ENCODE results near the gene CHD6.

Gene CHD6

GRCh38 chr20:41571006-41571405 lies 47.2 kb downstream of the CHD6 start:
- TF ChIP-seq, protein P1, sequence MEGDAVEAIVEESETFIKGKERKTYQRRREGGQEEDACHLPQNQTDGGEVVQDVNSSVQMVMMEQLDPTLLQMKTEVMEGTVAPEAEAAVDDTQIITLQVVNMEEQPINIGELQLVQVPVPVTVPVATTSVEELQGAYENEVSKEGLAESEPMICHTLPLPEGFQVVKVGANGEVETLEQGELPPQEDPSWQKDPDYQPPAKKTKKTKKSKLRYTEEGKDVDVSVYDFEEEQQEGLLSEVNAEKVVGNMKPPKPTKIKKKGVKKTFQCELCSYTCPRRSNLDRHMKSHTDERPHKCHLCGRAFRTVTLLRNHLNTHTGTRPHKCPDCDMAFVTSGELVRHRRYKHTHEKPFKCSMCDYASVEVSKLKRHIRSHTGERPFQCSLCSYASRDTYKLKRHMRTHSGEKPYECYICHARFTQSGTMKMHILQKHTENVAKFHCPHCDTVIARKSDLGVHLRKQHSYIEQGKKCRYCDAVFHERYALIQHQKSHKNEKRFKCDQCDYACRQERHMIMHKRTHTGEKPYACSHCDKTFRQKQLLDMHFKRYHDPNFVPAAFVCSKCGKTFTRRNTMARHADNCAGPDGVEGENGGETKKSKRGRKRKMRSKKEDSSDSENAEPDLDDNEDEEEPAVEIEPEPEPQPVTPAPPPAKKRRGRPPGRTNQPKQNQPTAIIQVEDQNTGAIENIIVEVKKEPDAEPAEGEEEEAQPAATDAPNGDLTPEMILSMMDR (IDR thresholded peaks at IDR 0.05; ENCODE audit: borderline replicate concordance, control extremely low read depth, extremely low read depth, insufficient read depth, missing control alignments) = no peak
- in situ Hi-C loops (cut with MboI; ENCODE audit: low sequenced_read_pairs, unreplicated experiment) = no loop called here
- DNase-seq (ENCODE audit: low spot score) = no peak

- TF ChIP-seq, protein P1 (IDR thresholded peaks at IDR 0.05; ENCODE audit: borderline replicate concordance, control extremely low read depth, extremely low read depth, insufficient read depth, missing control alignments) = no peak
- in situ Hi-C loops (cut with MboI; ENCODE audit: low sequenced_read_pairs, unreplicated experiment) = no loop called here
- DNase-seq (ENCODE audit: low spot score) = no peak
Observed at GRCh38 chr20:41570557-41570956, 47.6 kb downstream of the CHD6 start.

DNA sequence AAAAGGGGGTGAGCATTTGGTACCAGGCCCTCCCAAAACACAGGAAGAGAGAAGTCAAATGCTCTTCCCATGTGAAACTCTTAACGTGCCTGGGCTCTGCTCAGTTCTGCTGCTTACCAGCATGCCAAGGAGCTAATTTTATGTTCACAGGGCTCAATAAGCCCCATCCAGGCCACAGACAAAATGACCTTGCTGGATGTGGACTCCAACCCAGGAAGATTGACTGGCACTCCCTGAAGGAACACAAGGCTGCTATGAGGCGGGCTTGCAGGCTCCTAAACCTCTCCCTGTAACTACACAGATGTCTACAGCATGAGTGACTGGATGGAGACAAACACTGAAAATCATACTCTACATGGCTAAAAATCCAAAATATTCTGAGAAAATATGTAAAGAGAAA lies 50.6 kb downstream of the CHD6 start:
- in situ Hi-C loops (cut with MboI; ENCODE audit: low sequenced_read_pairs, unreplicated experiment) = no loop called here
- DNase-seq (ENCODE audit: low spot score) = no peak

GRCh38 chr20:41566896-41567527 lies 51.2 kb downstream of the CHD6 start:
- in situ Hi-C loops (cut with MboI; ENCODE audit: low sequenced_read_pairs, unreplicated experiment) = no loop called here
- TF ChIP-seq, protein P1 (IDR thresholded peaks at IDR 0.05; ENCODE audit: borderline replicate concordance, control extremely low read depth, extremely low read depth, insufficient read depth, missing control alignments) = no peak
- no peak for DNase-seq (ENCODE audit: low spot score)

More for the DNA sequence above, 50.6 kb downstream of the CHD6 start:
- TF ChIP-seq, protein P1 (IDR thresholded peaks at IDR 0.05; ENCODE audit: borderline replicate concordance, control extremely low read depth, extremely low read depth, insufficient read depth, missing control alignments) = no peak

DNA sequence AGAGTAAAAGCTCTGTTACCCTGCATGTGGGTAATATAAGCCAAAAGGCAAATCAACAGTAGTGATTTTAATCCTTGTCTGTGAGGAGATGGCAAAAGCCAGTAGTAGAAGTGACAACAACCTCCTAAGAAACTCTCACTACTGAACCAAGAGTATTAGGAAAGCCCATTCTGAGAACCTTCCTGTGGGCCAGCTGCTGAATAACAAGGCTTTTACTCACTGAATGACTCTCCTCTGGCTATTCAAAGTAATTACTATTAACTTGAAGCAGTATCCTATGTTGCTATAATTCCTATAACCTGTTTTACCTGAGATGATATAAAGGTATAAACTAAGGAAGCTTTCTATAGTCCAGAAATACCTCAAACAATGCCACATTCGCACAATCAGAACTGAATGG lies 55.1 kb downstream of the CHD6 start:
- no peak for DNase-seq (ENCODE audit: low spot score)
- in situ Hi-C loops (cut with MboI; ENCODE audit: low sequenced_read_pairs, unreplicated experiment) = no loop called here
- TF ChIP-seq, protein P1 (IDR thresholded peaks at IDR 0.05; ENCODE audit: borderline replicate concordance, control extremely low read depth, extremely low read depth, insufficient read depth, missing control alignments) = no peak

GRCh38 chr20:41560970-41561369 lies 57.2 kb downstream of the CHD6 start:
- TF ChIP-seq, protein P1 (IDR thresholded peaks at IDR 0.05; ENCODE audit: borderline replicate concordance, control extremely low read depth, extremely low read depth, insufficient read depth, missing control alignments) = no peak
- no peak for DNase-seq (ENCODE audit: low spot score)
- in situ Hi-C loops (cut with MboI; ENCODE audit: low sequenced_read_pairs, unreplicated experiment) = no loop called here

All from GM13976 (cell line).